HL-60 (cell line): ENCODE results near the gene STAT1.
A peak's percentile ranks its signal among the peaks of the same experiment; 100 is the strongest.
"Not testable (repeated sequence)": the region's sequence is repeated elsewhere in the genome, so short reads cannot be mapped to it uniquely, and the experiment has no call there.

ENCODE experiments used
- DNase-seq, 2 experiments: peaks; one replicate each; pipeline ENCODE4 v3.0.0-alpha.2; 2010 to 2020; ENCODE audit warnings: low read depth in 1 of 2, low spot score in 1 of 2
- H3K27ac ChIP-seq: fragments of 250-450 bp; sonication (Bioruptor Pico); replicated peaks from 2 replicates; pipeline ENCODE4 v1.5.1; 2020; ENCODE audit warnings: mild to moderate bottlenecking, moderate library complexity
- H3K27me3 ChIP-seq: fragments of 250-450 bp; sonication (Bioruptor Pico); 2 replicates; pipeline ENCODE4 v1.5.1; 2021; ENCODE audit warnings: mild to moderate bottlenecking, moderate library complexity; ENCODE audit not compliant: insufficient read depth, poor library complexity, severe bottlenecking
- H3K4me3 ChIP-seq: replicated peaks from 2 replicates; pipeline ENCODE4 v1.5.1; 2011; ENCODE audit warnings: mild to moderate bottlenecking, control low read depth, low read length; ENCODE audit not compliant: insufficient read depth
- GABPA ChIP-seq: IDR thresholded peaks from 2 replicates; pipeline ENCODE4 v1.6.1; 2012; ENCODE audit warnings: low read depth
- POLR2AphosphoS5 ChIP-seq: IDR thresholded peaks from 2 replicates; pipeline ENCODE4 v1.6.1; 2012; ENCODE audit warnings: low read depth
- SPI1 ChIP-seq: IDR thresholded peaks from 2 replicates; pipeline ENCODE4 v1.6.1; 2012; ENCODE audit warnings: low read depth, mild to moderate bottlenecking, borderline replicate concordance
- TF ChIP-seq, protein P1 (sequence below): IDR thresholded peaks from 2 replicates; pipeline ENCODE4 v1.6.1; 2012; ENCODE audit warnings: low read depth; ENCODE audit not compliant: insufficient replicate concordance
- TF ChIP-seq, protein P2 (sequence below): IDR thresholded peaks from one replicate; pipeline ENCODE4 v1.5.1; 2011; ENCODE audit warnings: low read length, control low read depth, inconsistent platforms; ENCODE audit not compliant: insufficient read depth

STAT1 gene

DNA sequence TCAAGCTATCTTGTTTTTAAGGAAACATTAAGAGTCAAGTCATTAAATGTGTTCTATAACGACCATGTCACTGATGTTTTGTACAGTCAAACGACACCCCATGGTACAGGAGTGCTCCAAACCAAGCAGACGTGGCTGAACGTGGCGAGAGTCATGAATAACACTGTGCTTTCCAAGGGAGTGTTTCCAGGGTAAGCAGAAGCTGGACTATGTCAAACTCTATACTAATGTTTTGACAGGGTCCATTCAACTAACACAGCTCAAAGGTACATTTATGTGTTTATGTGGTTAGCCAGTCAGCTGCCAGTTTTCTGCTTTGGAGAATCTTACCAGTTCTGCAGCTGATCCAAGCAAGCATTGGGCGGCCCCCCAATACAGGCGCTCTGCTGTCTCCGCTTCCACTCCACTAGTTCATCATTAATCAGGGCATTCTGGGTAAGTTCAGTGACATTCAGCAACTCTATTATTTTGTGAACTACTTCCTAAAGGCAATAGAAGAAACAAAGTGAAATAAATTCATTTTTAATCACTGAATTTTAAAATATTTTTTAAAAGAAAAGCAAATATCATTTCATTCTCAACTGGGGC is 16.4 kb downstream of the STAT1 start:
- no peaks in the 10 kb centered on the region for H3K27me3 ChIP-seq
- no peak overlapping the region for H3K27ac ChIP-seq
- no peak for DNase-seq
- no peak overlapping the region for H3K4me3 ChIP-seq
- TF ChIP-seq, protein P1, sequence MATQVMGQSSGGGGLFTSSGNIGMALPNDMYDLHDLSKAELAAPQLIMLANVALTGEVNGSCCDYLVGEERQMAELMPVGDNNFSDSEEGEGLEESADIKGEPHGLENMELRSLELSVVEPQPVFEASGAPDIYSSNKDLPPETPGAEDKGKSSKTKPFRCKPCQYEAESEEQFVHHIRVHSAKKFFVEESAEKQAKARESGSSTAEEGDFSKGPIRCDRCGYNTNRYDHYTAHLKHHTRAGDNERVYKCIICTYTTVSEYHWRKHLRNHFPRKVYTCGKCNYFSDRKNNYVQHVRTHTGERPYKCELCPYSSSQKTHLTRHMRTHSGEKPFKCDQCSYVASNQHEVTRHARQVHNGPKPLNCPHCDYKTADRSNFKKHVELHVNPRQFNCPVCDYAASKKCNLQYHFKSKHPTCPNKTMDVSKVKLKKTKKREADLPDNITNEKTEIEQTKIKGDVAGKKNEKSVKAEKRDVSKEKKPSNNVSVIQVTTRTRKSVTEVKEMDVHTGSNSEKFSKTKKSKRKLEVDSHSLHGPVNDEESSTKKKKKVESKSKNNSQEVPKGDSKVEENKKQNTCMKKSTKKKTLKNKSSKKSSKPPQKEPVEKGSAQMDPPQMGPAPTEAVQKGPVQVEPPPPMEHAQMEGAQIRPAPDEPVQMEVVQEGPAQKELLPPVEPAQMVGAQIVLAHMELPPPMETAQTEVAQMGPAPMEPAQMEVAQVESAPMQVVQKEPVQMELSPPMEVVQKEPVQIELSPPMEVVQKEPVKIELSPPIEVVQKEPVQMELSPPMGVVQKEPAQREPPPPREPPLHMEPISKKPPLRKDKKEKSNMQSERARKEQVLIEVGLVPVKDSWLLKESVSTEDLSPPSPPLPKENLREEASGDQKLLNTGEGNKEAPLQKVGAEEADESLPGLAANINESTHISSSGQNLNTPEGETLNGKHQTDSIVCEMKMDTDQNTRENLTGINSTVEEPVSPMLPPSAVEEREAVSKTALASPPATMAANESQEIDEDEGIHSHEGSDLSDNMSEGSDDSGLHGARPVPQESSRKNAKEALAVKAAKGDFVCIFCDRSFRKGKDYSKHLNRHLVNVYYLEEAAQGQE = no peak
- TF ChIP-seq POLR2AphosphoS5 (no peak), GABPA (no peak), SPI1 (no peak)
- TF ChIP-seq, protein P2, sequence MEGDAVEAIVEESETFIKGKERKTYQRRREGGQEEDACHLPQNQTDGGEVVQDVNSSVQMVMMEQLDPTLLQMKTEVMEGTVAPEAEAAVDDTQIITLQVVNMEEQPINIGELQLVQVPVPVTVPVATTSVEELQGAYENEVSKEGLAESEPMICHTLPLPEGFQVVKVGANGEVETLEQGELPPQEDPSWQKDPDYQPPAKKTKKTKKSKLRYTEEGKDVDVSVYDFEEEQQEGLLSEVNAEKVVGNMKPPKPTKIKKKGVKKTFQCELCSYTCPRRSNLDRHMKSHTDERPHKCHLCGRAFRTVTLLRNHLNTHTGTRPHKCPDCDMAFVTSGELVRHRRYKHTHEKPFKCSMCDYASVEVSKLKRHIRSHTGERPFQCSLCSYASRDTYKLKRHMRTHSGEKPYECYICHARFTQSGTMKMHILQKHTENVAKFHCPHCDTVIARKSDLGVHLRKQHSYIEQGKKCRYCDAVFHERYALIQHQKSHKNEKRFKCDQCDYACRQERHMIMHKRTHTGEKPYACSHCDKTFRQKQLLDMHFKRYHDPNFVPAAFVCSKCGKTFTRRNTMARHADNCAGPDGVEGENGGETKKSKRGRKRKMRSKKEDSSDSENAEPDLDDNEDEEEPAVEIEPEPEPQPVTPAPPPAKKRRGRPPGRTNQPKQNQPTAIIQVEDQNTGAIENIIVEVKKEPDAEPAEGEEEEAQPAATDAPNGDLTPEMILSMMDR = no peak

DNA sequence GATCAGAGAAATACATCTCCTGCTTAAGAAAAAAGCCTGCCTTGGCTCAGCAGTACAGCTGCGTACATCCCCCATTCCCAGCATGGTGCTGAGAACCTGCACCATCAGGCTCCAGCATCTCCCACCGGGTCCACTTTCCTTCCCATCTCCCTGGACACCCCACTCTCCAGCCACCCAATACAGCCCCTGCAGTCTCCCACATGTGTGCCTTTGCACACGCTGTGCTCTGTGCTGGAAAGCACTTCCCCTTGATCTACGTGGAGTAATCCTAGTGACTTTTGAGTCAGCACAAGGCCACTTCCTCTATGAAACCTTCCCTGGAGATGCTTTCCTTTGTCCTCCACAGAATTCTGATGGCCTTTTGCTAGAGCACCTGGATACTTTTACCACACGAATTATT is 17.0 kb downstream of the STAT1 start:
- H3K27me3 ChIP-seq = no peaks in the 10 kb centered on the region
- DNase-seq = peak in 1 of 2 experiments; percentile 61
- no peak overlapping the region for H3K4me3 ChIP-seq
- no peak overlapping the region for H3K27ac ChIP-seq
- TF ChIP-seq SPI1 (peak; percentile 95), POLR2AphosphoS5 (no peak), GABPA (no peak)
- TF ChIP-seq, protein P2 = no peak
- TF ChIP-seq, protein P1 = no peak

DNA sequence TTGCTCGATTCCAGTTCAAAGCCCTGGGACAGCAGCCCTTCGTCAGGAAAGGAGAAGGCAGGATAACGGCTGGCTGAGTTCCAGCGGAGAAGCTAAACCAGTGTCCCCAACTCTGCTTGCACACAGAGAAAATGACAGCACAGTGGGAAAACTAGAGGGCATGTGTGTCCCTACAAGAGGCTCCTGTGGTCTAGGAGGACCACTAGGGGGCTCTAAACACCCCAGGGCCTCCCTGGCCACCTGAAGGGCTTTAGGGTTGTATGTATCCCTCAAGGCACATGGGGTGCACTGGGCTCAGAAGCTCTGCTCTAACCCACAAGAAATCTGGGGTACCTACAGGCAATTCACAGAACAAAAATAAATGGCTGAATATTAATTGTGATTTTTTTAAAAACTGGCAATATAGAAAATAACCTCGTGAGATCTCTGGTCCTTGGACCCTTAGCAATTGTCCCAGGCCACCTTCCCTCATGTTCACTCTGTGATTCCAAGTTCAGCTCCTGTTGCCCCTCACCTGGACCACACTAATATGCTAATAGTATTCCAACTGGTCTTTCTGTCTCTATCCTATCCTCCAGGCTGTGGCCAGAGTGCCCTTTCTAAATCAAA is 17.5 kb downstream of the STAT1 start:
- DNase-seq = peak in 1 of 2 experiments; percentile 26
- no peak overlapping the region for H3K27ac ChIP-seq
- H3K27me3 ChIP-seq = no peaks in the 10 kb centered on the region
- TF ChIP-seq, protein P2 = peak; percentile 32
- no peak for TF ChIP-seq GABPA
- H3K4me3 ChIP-seq = no peak overlapping the region

DNA sequence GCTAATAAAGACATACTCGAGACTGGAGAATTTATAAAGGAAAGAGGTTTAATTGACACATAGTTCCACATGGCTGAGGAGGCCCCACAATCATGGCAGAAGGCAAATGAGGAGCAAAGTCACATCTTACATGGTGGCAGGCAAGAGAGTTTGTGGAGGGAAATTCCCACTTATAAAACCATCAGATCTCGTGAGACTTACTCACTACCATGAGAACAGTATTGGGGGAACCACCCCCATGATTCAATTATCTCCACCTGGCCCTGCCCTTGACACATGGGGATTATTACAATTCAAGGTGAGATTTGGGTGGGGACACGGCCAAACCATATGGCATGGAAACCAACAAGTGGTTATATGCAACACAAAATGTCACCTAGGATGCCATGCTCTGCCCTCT is 18.7 kb downstream of the STAT1 start:
- not testable (repeated sequence) for DNase-seq, H3K27me3 ChIP-seq, H3K4me3 ChIP-seq, H3K27ac ChIP-seq
